ENCODE measurements around the gene CLEC2D. TPM values are rescaled to one million over a fixed set of nuclear protein-coding genes. Genes with fewer than 3 reads are reported as not detected.

CLEC2D gene
- total RNA-seq, 1 experiment from 2014 or later: 32.6 TPM

DNA sequence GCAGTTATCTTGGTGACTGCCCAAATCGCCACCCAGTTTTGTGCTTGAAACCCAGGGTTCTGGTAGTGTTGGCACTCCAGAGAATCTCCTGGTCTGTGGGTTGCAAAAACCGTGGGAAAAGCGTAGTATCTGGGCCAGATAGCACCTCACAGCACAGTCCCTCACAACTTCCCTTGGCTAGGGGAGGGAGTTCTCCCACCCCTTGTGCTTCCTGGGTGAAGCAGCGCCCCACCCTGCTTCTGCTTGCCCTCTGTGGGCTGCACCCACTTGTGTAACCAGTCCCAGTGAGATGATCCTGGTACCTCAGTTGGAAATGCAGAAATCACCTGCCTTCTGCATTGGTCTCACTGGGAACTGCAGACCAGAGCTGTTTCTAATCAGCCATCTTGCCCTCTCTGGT lies 16.4 kb downstream of the CLEC2D start:
- ChIA-PET CTCF (no interaction called here), POLR2A (ENCODE audit: unreplicated experiment) (no interaction called here)
- H3K9me2 ChIP-seq (ENCODE audit: insufficient read depth): no peaks in the 10 kb centered on the region
- no TSS peak for BruUV-seq (replicated peaks)
- H3K9me3 ChIP-seq (ENCODE audit: insufficient read depth, low read depth): no peaks in the 10 kb centered on the region
- intact Hi-C loops (cut with micrococcal nuclease; ENCODE audit: unreplicated experiment): no loop called here
- H3K79me2 ChIP-seq (ENCODE audit: low read depth): no peaks in the 10 kb centered on the region
- H3K4me3 ChIP-seq: no peak overlapping the region
- DNase-seq: no peak
- H3F3A ChIP-seq (ENCODE audit: insufficient read depth, low read depth): no peaks in the 10 kb centered on the region
- TF ChIP-seq, protein P1, sequence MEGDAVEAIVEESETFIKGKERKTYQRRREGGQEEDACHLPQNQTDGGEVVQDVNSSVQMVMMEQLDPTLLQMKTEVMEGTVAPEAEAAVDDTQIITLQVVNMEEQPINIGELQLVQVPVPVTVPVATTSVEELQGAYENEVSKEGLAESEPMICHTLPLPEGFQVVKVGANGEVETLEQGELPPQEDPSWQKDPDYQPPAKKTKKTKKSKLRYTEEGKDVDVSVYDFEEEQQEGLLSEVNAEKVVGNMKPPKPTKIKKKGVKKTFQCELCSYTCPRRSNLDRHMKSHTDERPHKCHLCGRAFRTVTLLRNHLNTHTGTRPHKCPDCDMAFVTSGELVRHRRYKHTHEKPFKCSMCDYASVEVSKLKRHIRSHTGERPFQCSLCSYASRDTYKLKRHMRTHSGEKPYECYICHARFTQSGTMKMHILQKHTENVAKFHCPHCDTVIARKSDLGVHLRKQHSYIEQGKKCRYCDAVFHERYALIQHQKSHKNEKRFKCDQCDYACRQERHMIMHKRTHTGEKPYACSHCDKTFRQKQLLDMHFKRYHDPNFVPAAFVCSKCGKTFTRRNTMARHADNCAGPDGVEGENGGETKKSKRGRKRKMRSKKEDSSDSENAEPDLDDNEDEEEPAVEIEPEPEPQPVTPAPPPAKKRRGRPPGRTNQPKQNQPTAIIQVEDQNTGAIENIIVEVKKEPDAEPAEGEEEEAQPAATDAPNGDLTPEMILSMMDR (conservative IDR thresholded peaks at IDR 0.05): no peak
- no peak for TF ChIP-seq EZH2 (IDR thresholded peaks at IDR 0.05; ENCODE audit: low read depth)
- no peak overlapping the region for H3K27ac ChIP-seq
- no peaks in the 10 kb centered on the region for H4K20me1 ChIP-seq (ENCODE audit: insufficient read depth)
- H3K27me3 ChIP-seq (ENCODE audit: insufficient read depth, low read depth): no peaks in the 10 kb centered on the region
- peaks cover 35% of the 10 kb centered on the region for H3K36me3 ChIP-seq (ENCODE audit: low read depth)
- H3K4me2 ChIP-seq: no peak overlapping the region
- no peak overlapping the region for H2AFZ ChIP-seq
- H3K4me1 ChIP-seq (replicated peaks; ENCODE audit: insufficient read depth): 0 out of 2 replicates have a peak, but pooled peaks cover 4% of the 10 kb centered on the region

GRCh38 chr12:9687228-9687627 lies 17.7 kb downstream of the CLEC2D start:
- intact Hi-C loops (cut with micrococcal nuclease; ENCODE audit: unreplicated experiment): no loop called here
- Histone ChIP-seq H4K20me1 (ENCODE audit: insufficient read depth) (no peaks in the 10 kb centered on the region), H2AFZ (no peak overlapping the region), H3K4me2 (no peak overlapping the region), H3K79me2 (ENCODE audit: low read depth) (no peaks in the 10 kb centered on the region), H3K9me2 (ENCODE audit: insufficient read depth) (no peaks in the 10 kb centered on the region), H3K9me3 (ENCODE audit: insufficient read depth, low read depth) (no peaks in the 10 kb centered on the region), H3K36me3 (ENCODE audit: low read depth) (peaks cover 26% of the 10 kb centered on the region), H3K27me3 (ENCODE audit: insufficient read depth, low read depth) (no peaks in the 10 kb centered on the region), H3F3A (ENCODE audit: insufficient read depth, low read depth) (no peaks in the 10 kb centered on the region), H3K4me3 (no peak overlapping the region), H3K27ac (no peak overlapping the region), H3K4me1 (replicated peaks; ENCODE audit: insufficient read depth) (0 out of 2 replicates have a peak, but pooled peaks cover 4% of the 10 kb centered on the region)
- TF ChIP-seq, protein P1 (conservative IDR thresholded peaks at IDR 0.05): no peak
- TF ChIP-seq EZH2 (IDR thresholded peaks at IDR 0.05; ENCODE audit: low read depth): no peak
- BruUV-seq (replicated peaks): no TSS peak
- peak in 1 of 2 experiments; percentile 31 for DNase-seq
- ChIA-PET CTCF (interaction anchor here (0.5 kb wide), 1 partner anchor 62 kb away, joined by 5 read pairs; no protein-coding TSS in a partner anchor), POLR2A (ENCODE audit: unreplicated experiment) (interaction anchor here (0.6 to 0.7 kb wide), 2 partner anchors 13 to 55 kb away, joined by 3 to 7 read pairs; no protein-coding TSS in a partner anchor)

GRCh38 chr12:9692909-9693308 lies 23.4 kb downstream of the CLEC2D start:
- H3K27me3 ChIP-seq (ENCODE audit: insufficient read depth, low read depth): no peaks in the 10 kb centered on the region
- no peaks in the 10 kb centered on the region for H3K4me1 ChIP-seq (replicated peaks; ENCODE audit: insufficient read depth)
- H4K20me1 ChIP-seq (ENCODE audit: insufficient read depth): no peaks in the 10 kb centered on the region
- H3K36me3 ChIP-seq (ENCODE audit: low read depth): peaks cover 28% of the 10 kb centered on the region
- BruUV-seq (replicated peaks): no TSS peak
- H3K9me2 ChIP-seq (ENCODE audit: insufficient read depth): no peaks in the 10 kb centered on the region
- ChIA-PET CTCF (no interaction called here), POLR2A (ENCODE audit: unreplicated experiment) (no interaction called here)
- no peak overlapping the region for H3K27ac ChIP-seq
- no peak overlapping the region for H2AFZ ChIP-seq
- DNase-seq: no peak
- H3K9me3 ChIP-seq (ENCODE audit: insufficient read depth, low read depth): no peaks in the 10 kb centered on the region
- intact Hi-C loops (cut with micrococcal nuclease; ENCODE audit: unreplicated experiment): no loop called here
- no peaks in the 10 kb centered on the region for H3F3A ChIP-seq (ENCODE audit: insufficient read depth, low read depth)
- H3K4me2 ChIP-seq: no peak overlapping the region
- no peak overlapping the region for H3K4me3 ChIP-seq
- TF ChIP-seq, protein P1 (conservative IDR thresholded peaks at IDR 0.05): no peak
- TF ChIP-seq EZH2 (IDR thresholded peaks at IDR 0.05; ENCODE audit: low read depth): no peak
- H3K79me2 ChIP-seq (ENCODE audit: low read depth): no peaks in the 10 kb centered on the region

All from PC-9 (cell line).